ENCODE measurements around the gene TUSC2.

The TUSC2 gene

DNA sequence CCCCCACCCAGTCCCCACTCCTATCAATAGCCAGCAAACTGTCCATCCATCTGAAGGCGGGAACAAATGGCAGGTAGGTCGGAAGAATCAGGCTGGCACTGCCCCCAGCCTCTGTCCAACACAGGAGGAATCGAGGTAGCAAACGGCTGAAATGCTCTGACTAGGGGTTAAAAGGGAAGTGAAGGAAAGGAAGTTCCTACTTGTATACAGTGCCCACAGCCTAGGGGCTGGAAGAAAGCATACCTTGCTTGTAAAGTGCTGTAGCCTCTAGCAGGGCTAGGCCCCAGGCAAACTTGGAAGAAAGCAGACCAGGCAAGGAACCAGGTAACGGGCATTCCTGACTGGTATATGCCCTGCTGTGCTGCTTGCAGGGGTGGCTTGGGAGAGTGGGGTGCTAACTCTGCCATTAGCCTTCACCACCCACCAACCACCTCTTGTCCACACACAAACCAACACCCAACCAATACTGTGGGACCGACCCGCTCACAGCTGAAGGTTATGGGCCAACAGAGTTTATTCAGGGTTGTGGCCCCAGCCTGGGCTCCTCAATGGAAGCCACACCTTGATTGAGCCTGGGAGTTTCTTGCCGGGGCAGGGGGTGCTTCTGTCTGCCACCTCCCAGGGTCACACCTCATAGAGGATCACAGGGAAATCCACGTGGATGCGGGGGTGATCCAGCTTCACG is 2.4 kb downstream of the TUSC2 start:
- no peak for FAIRE-seq
- TF ChIP-seq CTCF (IDR thresholded peaks at IDR 0.05; ENCODE audit: insufficient read depth, missing control alignments) = no peak
- DNase-seq (ENCODE audit: insufficient read length, low spot score) = no peak

DNA sequence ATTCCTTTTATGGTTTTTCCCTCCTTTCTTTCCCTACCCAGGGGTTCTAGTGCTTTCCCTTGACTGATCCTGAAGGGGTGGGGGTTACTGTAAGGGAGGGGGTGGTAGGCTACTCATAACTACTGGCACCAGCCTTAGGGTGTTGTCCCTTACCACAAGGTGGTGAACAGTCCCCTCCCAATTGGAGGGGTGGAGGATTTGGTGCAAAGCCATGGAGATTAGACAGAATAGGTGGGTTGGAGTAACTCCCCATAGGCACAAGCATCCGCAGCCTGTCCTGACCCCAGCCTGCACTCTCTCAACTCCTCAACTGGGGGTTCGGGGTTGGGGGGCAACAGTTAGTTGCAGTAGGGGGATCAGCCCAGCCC is 2.9 kb downstream of the TUSC2 start:
- TF ChIP-seq CTCF (IDR thresholded peaks at IDR 0.05; ENCODE audit: insufficient read depth, missing control alignments) = no peak
- no peak for FAIRE-seq
- DNase-seq (ENCODE audit: insufficient read length, low spot score) = no peak

DNA sequence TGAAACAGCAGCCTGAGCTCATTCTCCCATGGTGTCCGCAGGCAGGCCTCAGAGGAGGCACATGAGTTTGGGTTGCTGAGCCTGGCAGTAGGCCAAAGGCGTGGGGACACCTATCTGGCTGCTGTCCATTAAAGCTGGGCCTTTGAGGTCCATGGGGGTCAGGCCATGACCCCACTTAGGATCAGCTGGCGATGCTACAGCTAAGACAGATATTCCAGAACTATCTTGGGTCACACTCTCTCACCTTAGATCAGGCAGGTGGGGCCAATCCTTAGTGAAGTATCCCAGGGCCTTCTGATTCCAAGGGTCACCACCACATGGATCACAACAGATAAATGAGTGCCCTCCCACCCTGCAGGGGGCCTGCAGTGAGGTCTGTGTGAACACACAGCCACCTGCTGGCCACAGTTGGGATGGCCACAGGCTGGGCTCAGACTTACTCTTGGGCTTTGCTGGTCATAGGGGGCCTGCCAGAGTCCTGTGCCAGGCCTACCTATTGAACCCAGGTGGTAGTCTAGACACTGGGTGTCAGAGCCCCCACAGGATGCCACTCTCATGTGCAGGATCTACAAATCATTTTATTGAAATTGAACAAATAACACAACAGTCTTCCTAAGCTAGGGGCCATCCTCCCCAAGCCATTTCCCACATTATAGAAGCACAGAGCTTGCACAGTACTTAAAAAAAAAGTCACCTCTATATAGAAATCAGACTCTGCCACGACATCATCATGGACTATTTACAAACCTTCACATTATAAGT is 3.5 kb downstream of the TUSC2 start:
- peak; percentile 68 for TF ChIP-seq CTCF (IDR thresholded peaks at IDR 0.05; ENCODE audit: insufficient read depth, missing control alignments)
- DNase-seq (ENCODE audit: insufficient read length, low spot score) (peak; percentile 77), FAIRE-seq (no peak)

DNA sequence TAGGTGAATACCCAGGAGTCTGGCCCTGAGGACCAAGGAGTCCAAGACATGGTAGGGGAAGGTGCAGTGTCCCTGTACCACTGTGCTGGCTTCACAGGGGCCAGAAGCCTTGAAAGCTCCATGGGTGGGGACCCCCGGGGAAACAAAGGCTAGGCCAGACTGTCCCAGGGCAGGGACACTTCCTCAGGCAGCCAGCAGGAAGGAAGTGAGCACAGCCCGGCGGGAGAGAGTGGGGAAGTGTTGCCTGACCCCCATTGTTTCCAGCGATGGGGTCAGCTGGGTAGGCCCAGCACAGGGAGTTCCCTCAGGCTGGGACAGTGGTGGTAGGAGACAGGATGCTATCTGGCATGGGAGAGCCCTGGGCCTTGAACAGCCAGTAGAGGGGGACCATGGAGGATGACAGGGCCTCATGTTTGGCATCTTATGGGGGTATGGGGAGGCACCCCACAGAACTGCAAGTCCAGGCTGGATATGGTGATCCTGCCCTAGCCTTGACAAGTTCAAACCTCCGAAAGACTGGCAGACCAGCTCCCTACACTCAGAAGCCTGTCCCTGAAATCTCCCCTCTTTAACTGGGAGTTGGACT is 4.3 kb downstream of the TUSC2 start:
- DNase-seq (ENCODE audit: insufficient read length, low spot score) (no peak), FAIRE-seq (no peak)
- TF ChIP-seq CTCF (IDR thresholded peaks at IDR 0.05; ENCODE audit: insufficient read depth, missing control alignments) = no peak

DNA sequence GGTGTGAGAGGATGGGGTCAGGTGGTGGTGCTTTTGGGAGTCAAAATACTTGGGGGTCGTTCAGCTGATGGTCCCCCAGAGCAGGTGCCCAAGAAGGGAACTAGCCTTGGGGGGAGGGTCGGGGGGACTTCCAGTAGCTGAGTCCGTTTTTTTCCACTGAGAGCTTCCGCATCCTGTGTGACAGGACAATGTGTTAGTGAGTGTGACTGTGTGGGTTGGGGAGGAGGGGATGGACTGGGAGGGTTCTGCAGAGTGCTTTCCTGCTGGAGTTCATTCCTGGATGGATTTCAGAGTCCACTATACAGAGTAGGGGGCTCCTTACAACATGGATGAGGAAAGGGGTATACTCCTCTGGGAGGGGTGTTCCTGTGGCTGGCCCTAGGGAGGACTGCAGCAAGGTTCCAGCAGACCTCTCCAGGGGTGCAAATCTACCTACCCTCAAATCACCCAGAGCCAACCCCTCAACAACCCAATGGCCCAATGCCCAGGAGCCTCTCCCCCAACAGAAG is 4.9 kb downstream of the TUSC2 start:
- no peak for TF ChIP-seq CTCF (IDR thresholded peaks at IDR 0.05; ENCODE audit: insufficient read depth, missing control alignments)
- DNase-seq (ENCODE audit: insufficient read length, low spot score) (no peak), FAIRE-seq (no peak)

DNA sequence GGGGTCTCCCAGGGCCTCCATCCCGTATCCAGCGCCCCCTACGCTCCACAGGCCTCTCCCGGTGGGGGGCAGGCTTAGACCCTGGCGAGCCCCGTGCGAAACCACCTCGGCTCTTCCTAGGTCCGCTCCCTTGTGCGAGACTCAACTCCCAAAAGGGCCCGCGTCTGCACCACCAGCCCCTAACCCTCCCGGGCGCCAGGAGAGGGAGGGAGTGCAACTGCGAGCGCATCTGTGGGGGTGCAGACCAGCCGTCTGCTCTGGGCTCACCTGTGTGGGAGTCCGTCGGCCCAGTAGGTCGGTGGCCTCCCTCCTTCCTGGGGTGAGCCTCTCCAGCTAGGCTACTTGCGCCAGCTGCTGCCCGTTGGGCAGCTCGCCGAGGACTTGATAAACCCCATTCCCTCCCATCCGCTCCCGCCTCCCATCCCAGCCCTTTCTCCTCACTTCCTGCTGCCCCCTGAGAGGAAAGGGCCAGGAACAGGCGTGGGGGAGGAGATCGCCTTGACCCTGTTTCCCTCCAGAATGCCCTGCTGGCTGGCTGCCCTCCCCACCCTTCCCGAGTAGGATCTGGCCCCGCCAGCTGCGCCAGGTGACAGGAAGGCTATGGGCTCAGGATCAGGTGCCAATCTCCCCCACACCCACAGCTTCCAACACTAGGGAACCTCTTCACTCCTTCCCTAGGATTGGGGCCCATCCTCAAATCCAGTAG is 5.5 kb downstream of the TUSC2 start, which contains the start of gene HYAL2:
HYAL2 (minus strand) TSS at position 360 of the 706 bp plus-strand sequence. CDS start 2,256 bp downstream, outside the sequence.
- DNase-seq (ENCODE audit: insufficient read length, low spot score) (no peak), FAIRE-seq (no peak)
- peak; percentile 4 for TF ChIP-seq CTCF (IDR thresholded peaks at IDR 0.05; ENCODE audit: insufficient read depth, missing control alignments)
